Neural progenitor cell (in vitro differentiated cells): ENCODE data around the gene PRIMA1.

Source experiments
- CTCF ChIP-seq: fragments of 200-600 bp; sonication (generic); IDR thresholded peaks from 2 replicates; pipeline ENCODE4 v1.5.1; 2017; ENCODE audit warnings: antibody characterized with exemption, mild to moderate bottlenecking
- EZH2 ChIP-seq: fragments of 200-600 bp; sonication (generic); IDR thresholded peaks from 2 replicates; pipeline ENCODE4 v1.6.1; 2017; ENCODE audit warnings: antibody characterized with exemption, mild to moderate bottlenecking, moderate library complexity
- EZH2phosphoT487 ChIP-seq: fragments of 200-600 bp; sonication (generic); IDR thresholded peaks from 2 replicates; pipeline ENCODE4 v1.6.1; 2017; ENCODE audit warnings: antibody characterized with exemption

GRCh38 chr14:93682459-93682858, 105.8 kb downstream of the PRIMA1 start:
- no peak for TF ChIP-seq CTCF
- TF ChIP-seq EZH2: no peak
- no peak for TF ChIP-seq EZH2phosphoT487
